ENCODE data around the gene NCOA1.

DNA sequence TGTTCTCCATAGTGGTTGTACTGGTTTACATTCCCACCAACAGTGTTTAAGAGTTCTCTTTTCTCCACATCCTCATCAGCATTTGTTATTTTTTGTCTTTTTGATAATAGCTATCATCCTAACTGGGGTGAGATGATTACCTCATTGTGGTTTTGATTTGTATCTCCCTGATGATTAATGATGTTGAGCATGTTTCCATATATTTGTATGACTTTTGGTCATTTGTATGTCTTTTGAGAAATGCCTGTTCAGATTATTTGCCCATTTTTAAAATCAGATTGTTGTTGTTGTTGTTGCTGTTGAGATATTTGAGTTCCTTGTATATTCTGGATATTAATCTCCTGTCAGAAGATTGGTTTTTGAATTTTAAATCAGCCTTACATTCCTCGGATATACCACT lies 147.5 kb downstream of the NCOA1 start:
- TF ChIP-seq, protein P1, sequence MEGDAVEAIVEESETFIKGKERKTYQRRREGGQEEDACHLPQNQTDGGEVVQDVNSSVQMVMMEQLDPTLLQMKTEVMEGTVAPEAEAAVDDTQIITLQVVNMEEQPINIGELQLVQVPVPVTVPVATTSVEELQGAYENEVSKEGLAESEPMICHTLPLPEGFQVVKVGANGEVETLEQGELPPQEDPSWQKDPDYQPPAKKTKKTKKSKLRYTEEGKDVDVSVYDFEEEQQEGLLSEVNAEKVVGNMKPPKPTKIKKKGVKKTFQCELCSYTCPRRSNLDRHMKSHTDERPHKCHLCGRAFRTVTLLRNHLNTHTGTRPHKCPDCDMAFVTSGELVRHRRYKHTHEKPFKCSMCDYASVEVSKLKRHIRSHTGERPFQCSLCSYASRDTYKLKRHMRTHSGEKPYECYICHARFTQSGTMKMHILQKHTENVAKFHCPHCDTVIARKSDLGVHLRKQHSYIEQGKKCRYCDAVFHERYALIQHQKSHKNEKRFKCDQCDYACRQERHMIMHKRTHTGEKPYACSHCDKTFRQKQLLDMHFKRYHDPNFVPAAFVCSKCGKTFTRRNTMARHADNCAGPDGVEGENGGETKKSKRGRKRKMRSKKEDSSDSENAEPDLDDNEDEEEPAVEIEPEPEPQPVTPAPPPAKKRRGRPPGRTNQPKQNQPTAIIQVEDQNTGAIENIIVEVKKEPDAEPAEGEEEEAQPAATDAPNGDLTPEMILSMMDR (IDR thresholded peaks at IDR 0.05), result no peak
- no peak for TF ChIP-seq POLR2A (IDR thresholded peaks at IDR 0.05)

Data from testis (tissue), 2 donors.